HG03565 (cell line): ENCODE results near the gene SPTBN1.

Experiments
- ATAC-seq: cut with Tn5 transposase; IDR thresholded peaks from one replicate; pipeline ENCODE4 v1.9.1; 2021; ENCODE audit warnings: mild to moderate bottlenecking, moderate library complexity; ENCODE audit not compliant: unreplicated experiment

The SPTBN1 gene

GRCh38 chr2:54586494-54586893 lies 130.4 kb downstream of the SPTBN1 start:
- ATAC-seq, result no peak

GRCh38 chr2:54587171-54588016 lies 131.3 kb downstream of the SPTBN1 start:
- no peak for ATAC-seq

- no peak for ATAC-seq
These were observed 132.2 kb downstream of the SPTBN1 start for GRCh38 chr2:54588244-54588899.

GRCh38 chr2:54589038-54589339 lies 132.9 kb downstream of the SPTBN1 start:
- no peak for ATAC-seq

GRCh38 chr2:54589340-54590215 lies 133.5 kb downstream of the SPTBN1 start:
- ATAC-seq, result peak; percentile 45

- no peak for ATAC-seq
These were observed 134.3 kb downstream of the SPTBN1 start for GRCh38 chr2:54590216-54591120.

- no peak for ATAC-seq
These were observed 135.4 kb downstream of the SPTBN1 start for GRCh38 chr2:54591551-54591950.

GRCh38 chr2:54593249-54593648 lies 137.1 kb downstream of the SPTBN1 start:
- ATAC-seq, result no peak

- no peak for ATAC-seq
These were observed 137.9 kb downstream of the SPTBN1 start for GRCh38 chr2:54594048-54594447.

- no peak for ATAC-seq
These were observed 139.2 kb downstream of the SPTBN1 start for GRCh38 chr2:54595161-54595803.

- ATAC-seq, result no peak
These were observed 140.1 kb downstream of the SPTBN1 start for GRCh38 chr2:54595999-54596902.

GRCh38 chr2:54597153-54597848 lies 141.2 kb downstream of the SPTBN1 start:
- no peak for ATAC-seq

GRCh38 chr2:54598347-54599325 lies 142.5 kb downstream of the SPTBN1 start:
- no peak for ATAC-seq

- no peak for ATAC-seq
These were observed 143.2 kb downstream of the SPTBN1 start for GRCh38 chr2:54599326-54599710.

- ATAC-seq, result no peak
These were observed 143.8 kb downstream of the SPTBN1 start for GRCh38 chr2:54599914-54600313.

GRCh38 chr2:54601339-54601738 lies 145.2 kb downstream of the SPTBN1 start:
- no peak for ATAC-seq

GRCh38 chr2:54602736-54603322 lies 146.7 kb downstream of the SPTBN1 start:
- ATAC-seq, result no peak
